ENCODE measurements around the gene SPINK2. TPM values are rescaled to one million over a fixed set of nuclear protein-coding genes. Genes with fewer than 3 reads are reported as not detected.
A peak's percentile ranks its signal among the peaks of the same experiment; 100 is the strongest.

The SPINK2 gene
- total RNA-seq, 1 donor from 2014 or later, result not detected

DNA sequence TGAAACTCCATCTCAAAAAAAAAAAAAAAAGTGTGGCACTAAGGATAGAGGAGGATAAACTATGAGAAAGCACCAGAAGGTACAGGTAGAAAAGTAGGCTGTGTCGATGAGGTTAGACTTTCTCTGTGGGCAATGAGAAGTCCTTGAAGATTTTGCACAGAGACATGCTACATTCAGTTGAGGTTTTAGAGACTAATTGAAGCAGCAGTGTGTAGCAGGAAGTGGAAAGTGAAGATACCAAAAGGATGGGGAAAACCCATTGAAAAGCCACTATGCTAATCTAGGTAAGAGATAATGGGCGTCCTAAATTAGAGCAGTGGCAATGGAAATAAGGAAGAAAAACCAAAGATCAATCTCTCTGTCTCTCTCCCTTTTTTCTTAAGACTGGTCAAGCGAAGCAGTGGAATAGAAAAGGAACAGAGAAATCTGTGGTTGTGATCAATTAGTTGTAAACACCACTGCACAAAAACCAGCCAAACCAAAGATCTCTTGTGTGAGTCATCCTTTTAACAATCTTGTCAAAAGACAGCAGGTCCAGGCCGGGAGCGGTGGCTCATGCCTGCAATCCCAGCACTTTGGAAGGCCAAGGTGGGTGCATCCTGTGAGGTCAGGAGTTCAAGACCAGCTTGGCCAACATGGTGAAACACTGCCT is 3.5 kb downstream of the SPINK2 start:
- no peaks in the 10 kb centered on the region for H3K9me3 ChIP-seq
- TF ChIP-seq, protein P1, sequence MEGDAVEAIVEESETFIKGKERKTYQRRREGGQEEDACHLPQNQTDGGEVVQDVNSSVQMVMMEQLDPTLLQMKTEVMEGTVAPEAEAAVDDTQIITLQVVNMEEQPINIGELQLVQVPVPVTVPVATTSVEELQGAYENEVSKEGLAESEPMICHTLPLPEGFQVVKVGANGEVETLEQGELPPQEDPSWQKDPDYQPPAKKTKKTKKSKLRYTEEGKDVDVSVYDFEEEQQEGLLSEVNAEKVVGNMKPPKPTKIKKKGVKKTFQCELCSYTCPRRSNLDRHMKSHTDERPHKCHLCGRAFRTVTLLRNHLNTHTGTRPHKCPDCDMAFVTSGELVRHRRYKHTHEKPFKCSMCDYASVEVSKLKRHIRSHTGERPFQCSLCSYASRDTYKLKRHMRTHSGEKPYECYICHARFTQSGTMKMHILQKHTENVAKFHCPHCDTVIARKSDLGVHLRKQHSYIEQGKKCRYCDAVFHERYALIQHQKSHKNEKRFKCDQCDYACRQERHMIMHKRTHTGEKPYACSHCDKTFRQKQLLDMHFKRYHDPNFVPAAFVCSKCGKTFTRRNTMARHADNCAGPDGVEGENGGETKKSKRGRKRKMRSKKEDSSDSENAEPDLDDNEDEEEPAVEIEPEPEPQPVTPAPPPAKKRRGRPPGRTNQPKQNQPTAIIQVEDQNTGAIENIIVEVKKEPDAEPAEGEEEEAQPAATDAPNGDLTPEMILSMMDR (IDR thresholded peaks at IDR 0.05), result no peak
- H3K4me3 ChIP-seq, result no peak overlapping the region
- peaks cover 18% of the 10 kb centered on the region for H3K27me3 ChIP-seq
- intact Hi-C loops (cut with DNase I), result no loop called here
- H3K27ac ChIP-seq, result no peak overlapping the region
- no peaks in the 10 kb centered on the region for H3K36me3 ChIP-seq
- DNase-seq (no peak), ATAC-seq (no peak)
- H3K4me1 ChIP-seq, result no peaks in the 10 kb centered on the region

DNA sequence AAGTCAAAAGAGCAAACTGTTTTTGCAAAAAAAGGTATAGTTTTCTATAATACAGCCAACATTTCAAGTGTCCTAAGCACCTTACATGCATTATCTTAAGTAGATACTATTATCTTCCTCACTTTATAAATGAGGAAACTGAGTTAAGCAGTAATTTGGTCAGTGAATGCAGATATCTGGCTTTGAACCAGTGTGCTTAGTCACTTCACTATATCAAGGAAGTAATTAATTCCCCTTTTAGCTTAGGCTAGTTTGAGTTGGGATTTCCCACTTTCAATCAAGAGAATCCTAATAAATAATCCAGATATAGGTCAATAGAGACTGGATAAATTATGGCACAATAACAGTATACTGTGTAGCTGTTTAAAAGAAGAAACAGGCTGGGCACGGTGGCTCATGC is 14.8 kb downstream of the SPINK2 start:
- DNase-seq (no peak), ATAC-seq (no peak)
- TF ChIP-seq, protein P1 (IDR thresholded peaks at IDR 0.05), result no peak
- H3K27me3 ChIP-seq, result no peaks in the 10 kb centered on the region
- no peak overlapping the region for H3K27ac ChIP-seq
- H3K9me3 ChIP-seq, result no peaks in the 10 kb centered on the region
- no peaks in the 10 kb centered on the region for H3K36me3 ChIP-seq
- intact Hi-C loops (cut with DNase I), result loop anchor here (10.0 kb wide), 1 partner anchor 242 kb away; no protein-coding TSS in a partner anchor
- H3K4me1 ChIP-seq, result no peaks in the 10 kb centered on the region
- H3K4me3 ChIP-seq, result no peak overlapping the region

DNA sequence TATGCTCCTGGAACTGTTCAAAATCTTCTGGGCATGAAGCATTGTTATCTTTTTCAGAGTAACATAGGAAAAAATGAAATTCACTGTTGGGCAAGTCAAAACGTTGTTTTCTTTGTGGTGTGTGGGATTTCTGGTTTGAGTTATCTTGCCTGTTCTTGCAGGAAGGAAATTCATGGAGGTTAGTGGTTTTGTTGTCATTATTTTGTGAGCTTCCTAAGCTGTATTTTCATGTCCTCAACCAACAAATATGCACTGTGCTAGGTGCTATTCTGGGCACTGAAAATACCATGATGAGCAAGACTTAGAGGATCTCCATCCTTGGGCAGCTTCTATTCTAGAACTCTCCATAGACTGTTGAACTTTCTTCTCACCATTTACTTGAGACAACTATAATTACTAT is 16.9 kb downstream of the SPINK2 start:
- TF ChIP-seq, protein P1 (IDR thresholded peaks at IDR 0.05), result no peak
- no peaks in the 10 kb centered on the region for H3K9me3 ChIP-seq
- H3K27me3 ChIP-seq, result no peaks in the 10 kb centered on the region
- DNase-seq, result no peak
- H3K27ac ChIP-seq, result no peak overlapping the region
- H3K4me1 ChIP-seq, result peaks cover under 1% of the 10 kb centered on the region
- intact Hi-C loops (cut with DNase I), result loop anchor here (10.0 kb wide), 1 partner anchor 240 kb away; no protein-coding TSS in a partner anchor
- H3K4me3 ChIP-seq, result no peak overlapping the region
- no peaks in the 10 kb centered on the region for H3K36me3 ChIP-seq
- ATAC-seq, result no peak

DNA sequence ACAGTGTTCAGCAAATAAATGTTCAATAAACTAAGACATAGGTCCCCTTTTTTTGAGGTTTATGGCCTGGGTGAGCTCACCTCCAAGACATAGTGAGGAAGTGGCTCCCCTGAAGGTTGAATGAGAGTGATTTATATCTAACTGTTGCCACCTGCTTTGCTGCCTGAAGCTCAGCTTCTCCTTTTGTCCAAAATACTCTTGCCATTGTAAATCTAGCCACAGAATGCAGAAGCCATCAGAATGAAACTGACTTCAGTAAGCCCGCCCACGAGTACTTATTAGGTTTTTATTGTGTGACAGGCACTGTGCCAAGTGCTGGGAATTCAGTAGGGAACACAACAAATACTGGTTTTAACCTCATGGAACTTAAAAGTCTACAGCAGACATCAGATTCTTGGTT is 18.0 kb downstream of the SPINK2 start:
- Histone ChIP-seq H3K27ac (no peak overlapping the region), H3K36me3 (no peaks in the 10 kb centered on the region), H3K27me3 (no peaks in the 10 kb centered on the region), H3K4me3 (no peak overlapping the region), H3K4me1 (peaks cover 3% of the 10 kb centered on the region), H3K9me3 (no peaks in the 10 kb centered on the region)
- ATAC-seq, result no peak
- intact Hi-C loops (cut with DNase I), result loop anchor here (10.0 kb wide), 1 partner anchor 239 kb away; no protein-coding TSS in a partner anchor
- TF ChIP-seq, protein P1 (IDR thresholded peaks at IDR 0.05), result no peak
- no peak for DNase-seq

DNA sequence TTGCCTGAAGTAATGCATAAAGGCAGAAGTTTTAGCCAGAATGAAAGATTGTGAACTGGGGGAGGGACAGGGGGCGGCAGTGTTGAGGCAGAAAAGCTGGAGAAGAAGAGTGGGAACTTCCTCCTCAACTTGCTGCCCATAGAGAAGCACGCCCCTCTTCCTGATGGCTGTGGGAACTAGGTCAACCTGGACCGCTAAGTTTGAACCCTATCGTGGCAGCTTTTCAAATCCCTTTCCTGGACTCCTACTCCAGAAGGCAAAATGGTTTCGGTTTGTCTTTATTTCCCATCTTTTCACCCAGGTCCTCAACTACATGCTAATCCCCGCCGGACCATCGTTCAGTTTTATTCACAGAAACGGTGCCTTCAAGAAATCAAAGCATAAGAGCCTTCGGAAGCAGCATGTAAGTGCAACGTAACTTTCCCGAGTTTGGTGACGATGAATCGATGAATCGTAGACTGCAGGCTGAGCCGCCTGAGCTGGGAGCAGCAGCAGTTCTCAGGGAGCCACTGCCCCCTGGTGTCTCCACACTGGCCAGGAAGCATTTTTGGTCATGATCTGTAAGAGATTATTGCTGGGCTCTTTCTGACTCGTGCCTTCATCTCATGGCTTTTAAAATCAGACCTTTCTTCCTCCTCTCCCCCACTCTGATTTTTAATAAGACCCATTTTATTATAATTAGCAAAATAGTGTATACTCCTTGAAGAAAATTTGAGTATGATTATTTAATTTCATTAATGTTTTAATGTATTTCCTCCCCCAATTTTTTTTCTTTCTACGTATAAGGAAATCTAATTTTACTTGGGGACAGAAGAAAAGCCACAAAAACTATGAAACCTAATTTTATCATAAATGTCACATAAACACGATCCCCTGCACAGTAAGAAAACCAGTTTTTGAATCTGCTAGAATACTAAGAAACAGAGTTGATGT is 21.4 kb downstream of the SPINK2 start:
- peaks cover 3% of the 10 kb centered on the region for H3K4me1 ChIP-seq
- intact Hi-C loops (cut with DNase I), result loop anchor here (10.0 kb wide), 1 partner anchor 235 kb away; no protein-coding TSS in a partner anchor
- no peaks in the 10 kb centered on the region for H3K36me3 ChIP-seq
- no peaks in the 10 kb centered on the region for H3K9me3 ChIP-seq
- H3K4me3 ChIP-seq, result peak overlapping the region; percentile 59
- DNase-seq, result peak; percentile 89
- H3K27ac ChIP-seq, result peak overlapping the region; percentile 75
- ATAC-seq, result peak; percentile 99
- H3K27me3 ChIP-seq, result no peaks in the 10 kb centered on the region
- TF ChIP-seq, protein P1 (IDR thresholded peaks at IDR 0.05), result peak; percentile 90

Measured in upper lobe of right lung (tissue), 1 donor.